IMR-90 (cell line): ENCODE measurements around the gene CD46. TPM values are rescaled to one million over a fixed set of nuclear protein-coding genes. Genes with fewer than 3 reads are reported as not detected.

Experiments
- ATAC-seq: fragments of 200-7000 bp; cut with Tn5 transposase; 2 replicates; pipeline ENCODE4 v1.9.1; 2020; ENCODE audit warnings: low read depth, mild to moderate bottlenecking, moderate library complexity
- BruUV-seq: library from RNA; stranded (reverse); fragments of 400-500 nt; replicated peaks from 2 replicates; lab custom pipeline; 2021; lab: Mats Ljungman, UMichigan
- CTCF ChIA-PET: fragments of 300-600 bp; formaldehyde crosslinking; extraction: SDS; loops from one replicate; lab custom pipeline; 2021; ENCODE audit warnings: antibody characterized with exemption; lab: Yijun Ruan, JAX
- POLR2A ChIA-PET: fragments of 300-600 bp; sonication (Branson Sonifier 250); formaldehyde crosslinking; loops from one replicate; lab custom pipeline; 2022; ENCODE audit warnings: antibody characterized with exemption; ENCODE audit not compliant: unreplicated experiment; lab: Charles Lee
- DNase-seq: peaks from one replicate; pipeline ENCODE4 v3.0.0; 2013
- H2AFZ ChIP-seq: replicated peaks from 2 replicates; pipeline ENCODE3; 2013; ENCODE audit warnings: low read length, mild to moderate bottlenecking; ENCODE audit not compliant: poor library complexity
- H2AK5ac ChIP-seq: 2 replicates; pipeline ENCODE4 v1.6.1; 2013; ENCODE audit warnings: low read depth, low read length, inconsistent platforms
- H2AK9ac ChIP-seq: replicated peaks from 2 replicates; pipeline ENCODE3; 2013; ENCODE audit warnings: mild to moderate bottlenecking, low read depth, low read length, moderate library complexity; ENCODE audit not compliant: poor library complexity
- H2BK120ac ChIP-seq: 2 replicates; pipeline ENCODE4 v1.6.1; 2013; ENCODE audit warnings: low read depth, low read length, inconsistent platforms
- H2BK15ac ChIP-seq: 3 replicates; pipeline ENCODE4 v1.6.1; 2013; ENCODE audit warnings: low read depth, low read length, inconsistent platforms
- H2BK20ac ChIP-seq: 2 replicates; pipeline ENCODE4 v1.6.1; 2013; ENCODE audit warnings: low read depth, mild to moderate bottlenecking, inconsistent platforms, low read length, moderate library complexity
- H2BK5ac ChIP-seq: 2 replicates; pipeline ENCODE4 v1.6.1; 2013; ENCODE audit warnings: mild to moderate bottlenecking, low read depth, low read length, inconsistent platforms; ENCODE audit not compliant: poor library complexity, severe bottlenecking
- H3K14ac ChIP-seq: replicated peaks from 2 replicates; pipeline ENCODE4 v1.6.1; 2013; ENCODE audit warnings: low read depth, low read length, inconsistent platforms
- H3K18ac ChIP-seq: 2 replicates; pipeline ENCODE4 v1.6.1; 2013; ENCODE audit warnings: low read depth, low read length, control low read depth
- H3K23ac ChIP-seq: 2 replicates; pipeline ENCODE4 v1.6.1; 2013; ENCODE audit warnings: low read depth, low read length, inconsistent platforms
- H3K27ac ChIP-seq: 2 replicates; pipeline ENCODE4 v1.5.1; 2013; ENCODE audit warnings: mild to moderate bottlenecking, control low read depth, low read length; ENCODE audit not compliant: insufficient read depth
- H3K27me3 ChIP-seq: 2 replicates; pipeline ENCODE4 v1.6.1; 2013; ENCODE audit warnings: low read length; ENCODE audit not compliant: control insufficient read depth, insufficient read depth
- H3K36me3 ChIP-seq: 2 replicates; pipeline ENCODE4 v1.6.1; 2013; ENCODE audit warnings: low read length, mixed read lengths; ENCODE audit not compliant: control insufficient read depth, insufficient read depth
- H3K4ac ChIP-seq: 2 replicates; pipeline ENCODE4 v1.6.1; 2013; ENCODE audit warnings: low read depth, low read length, inconsistent platforms
- H3K4me1 ChIP-seq: 2 replicates; pipeline ENCODE4 v1.6.1; 2013; ENCODE audit warnings: low read length, mixed read lengths; ENCODE audit not compliant: control insufficient read depth, insufficient read depth
- H3K4me2 ChIP-seq: 2 replicates; pipeline ENCODE4 v1.6.1; 2013; ENCODE audit warnings: low read depth, mild to moderate bottlenecking, control low read depth, low read length, moderate library complexity
- H3K4me3 ChIP-seq: 2 replicates; pipeline ENCODE4 v1.5.1; 2013; ENCODE audit warnings: low read depth, mild to moderate bottlenecking, control low read depth, low read length, moderate library complexity; ENCODE audit not compliant: insufficient read depth
- H3K56ac ChIP-seq: 2 replicates; pipeline ENCODE4 v1.6.1; 2013; ENCODE audit warnings: low read length, inconsistent platforms; ENCODE audit not compliant: insufficient read depth; ENCODE audit errors: extremely low read depth
- H3K79me1 ChIP-seq, 2 experiments: 2 replicates each; pipeline ENCODE4 v1.6.1; 2013; ENCODE audit warnings: low read length in 2 of 2, inconsistent platforms in 1 of 2, low read depth in 1 of 2
- H3K9ac ChIP-seq: 2 replicates; pipeline ENCODE4 v1.6.1; 2013; ENCODE audit warnings: low read depth, low read length, control low read depth
- H3K9me1 ChIP-seq: 2 replicates; pipeline ENCODE4 v1.6.1; 2013; ENCODE audit warnings: low read length, inconsistent platforms; ENCODE audit not compliant: insufficient read depth
- H3K9me3 ChIP-seq: 2 replicates; pipeline ENCODE4 v1.6.1; 2013; ENCODE audit warnings: low read length; ENCODE audit not compliant: control insufficient read depth, insufficient read depth
- H4K20me1 ChIP-seq: 2 replicates; pipeline ENCODE4 v1.6.1; 2013; ENCODE audit warnings: low read length, inconsistent platforms; ENCODE audit not compliant: insufficient read depth
- H4K5ac ChIP-seq: 2 replicates; pipeline ENCODE4 v1.6.1; 2013; ENCODE audit warnings: mild to moderate bottlenecking, low read depth, low read length, control low read depth
- H4K8ac ChIP-seq, 2 experiments: 2 replicates each; pipeline ENCODE4 v1.6.1; 2013; ENCODE audit warnings: low read depth in 2 of 2, low read length in 2 of 2, control low read depth in 1 of 2, inconsistent platforms in 1 of 2
- H4K91ac ChIP-seq: 2 replicates; pipeline ENCODE4 v1.6.1; 2013; ENCODE audit warnings: low read depth, low read length, inconsistent platforms; ENCODE audit not compliant: insufficient read depth
- BHLHE40 ChIP-seq: fragments of 150-350 bp; IDR thresholded peaks from 2 replicates; pipeline ENCODE4 v1.6.1; 2016; ENCODE audit warnings: mild to moderate bottlenecking, low read depth, low read length
- CEBPB ChIP-seq: IDR thresholded peaks from 2 replicates; pipeline ENCODE4 v1.6.1; 2012; ENCODE audit warnings: low read depth, low read length, improper control_type of control experiment
- CHD1 ChIP-seq: IDR thresholded peaks from 2 replicates; pipeline ENCODE4 v1.6.1; 2012; ENCODE audit warnings: low read depth, low read length, improper control_type of control experiment
- CTCF ChIP-seq: conservative IDR thresholded peaks from 2 replicates; pipeline ENCODE4 v1.5.1; 2012; ENCODE audit warnings: mild to moderate bottlenecking, low read depth, low read length, improper control_type of control experiment
- ELK1 ChIP-seq: fragments of 150-350 bp; IDR thresholded peaks from 2 replicates; pipeline ENCODE4 v1.6.1; 2016; ENCODE audit warnings: low read depth, mild to moderate bottlenecking, low read length, moderate library complexity, borderline replicate concordance
- FOS ChIP-seq: fragments of 150-350 bp; IDR thresholded peaks from 2 replicates; pipeline ENCODE4 v1.6.1; 2016; ENCODE audit warnings: low read depth, low read length
- MAFK ChIP-seq: IDR thresholded peaks from 2 replicates; pipeline ENCODE4 v1.6.1; 2012; ENCODE audit warnings: low read depth, low read length, improper control_type of control experiment
- MAZ ChIP-seq: IDR thresholded peaks from 2 replicates; pipeline ENCODE4 v1.6.1; 2012; ENCODE audit warnings: low read depth, mild to moderate bottlenecking, low read length, improper control_type of control experiment, moderate library complexity, borderline replicate concordance
- MXI1 ChIP-seq: IDR thresholded peaks from 2 replicates; pipeline ENCODE4 v1.6.1; 2012; ENCODE audit warnings: low read depth, mild to moderate bottlenecking, low read length, moderate library complexity, borderline replicate concordance
- NFE2L2 ChIP-seq: fragments of 150-350 bp; IDR thresholded peaks from 2 replicates; pipeline ENCODE4 v1.6.1; 2016; ENCODE audit warnings: low read depth, mild to moderate bottlenecking, low read length
- POLR2A ChIP-seq: IDR thresholded peaks from 2 replicates; pipeline ENCODE4 v1.6.1; 2012; ENCODE audit warnings: mild to moderate bottlenecking, low read depth, low read length
- RAD21 ChIP-seq: IDR thresholded peaks from 2 replicates; pipeline ENCODE4 v1.6.1; 2012; ENCODE audit warnings: low read length, improper control_type of control experiment
- RCOR1 ChIP-seq: IDR thresholded peaks from 2 replicates; pipeline ENCODE4 v1.6.1; 2012; ENCODE audit warnings: mild to moderate bottlenecking, low read length, improper control_type of control experiment; ENCODE audit not compliant: insufficient replicate concordance
- RFX5 ChIP-seq: IDR thresholded peaks from 2 replicates; pipeline ENCODE4 v1.8.0; 2012; ENCODE audit warnings: low read depth, mild to moderate bottlenecking, low read length, moderate library complexity
- SMC3 ChIP-seq: fragments of 150-350 bp; IDR thresholded peaks from 2 replicates; pipeline ENCODE4 v1.6.1; 2016; ENCODE audit warnings: low read depth, mild to moderate bottlenecking, antibody characterized with exemption, low read length, moderate library complexity
- USF2 ChIP-seq: fragments of 150-350 bp; IDR thresholded peaks from 2 replicates; pipeline ENCODE4 v1.6.1; 2017; ENCODE audit warnings: mild to moderate bottlenecking, antibody characterized with exemption, low read length, low read depth
- WGBS, 2 experiments: methylation state at CpG; one replicate each; pipeline versions ENCODE4 v1.1.5 to v1.1.7; 2013; ENCODE audit warnings: missing lambda C conversion rate in 2 of 2; ENCODE audit not compliant: insufficient read length in 1 of 2; ENCODE audit errors: extremely low coverage in 2 of 2; 5-methylcytosine and 5-hydroxymethylcytosine counted together
- dilution Hi-C: fragments of 300-500 bp; cut with HindIII; formaldehyde crosslinking; loops from one replicate; pipeline ENCODE4 v1.14.3; 2018; ENCODE audit warnings: low sequenced_read_pairs; ENCODE audit not compliant: unreplicated experiment
- in situ Hi-C: fragments of 300-500 bp; cut with MboI; formaldehyde crosslinking; loops from 3 replicates; pipeline ENCODE4 v1.14.3; 2019; ENCODE audit warnings: low sequenced_read_pairs, inconsistent platforms, mixed read lengths
- intact Hi-C: fragments of 100-400 bp; cut with micrococcal nuclease; formaldehyde crosslinking; loops from 2 replicates; pipeline ENCODE4 v1.10.0; 2022
- polyA plus RNA-seq, 3 experiments: library from polyadenylated mRNA; depleted of rRNA; stranded (reverse); fragments of >200 nt; gene quantifications; 2 replicates each; pipeline ENCODE4 v1.2.3, GENCODE V29; 2012; ENCODE audit warnings: low replicate concordance in 1 of 3
- total RNA-seq: library from RNA; depleted of rRNA; stranded (reverse); fragments of >200 nt; gene quantifications from 2 replicates; pipeline ENCODE4 v1.2.3, GENCODE V29; 2012

The CD46 gene
- total and polyA plus RNA-seq, 2 of the 4 experiments (the other 2 are of a cell fraction): 37.1 to 82.0 TPM

- Histone ChIP-seq H4K8ac (no peak overlapping the region), H3K4me1 (peaks cover 14% of the 10 kb centered on the region), H3K4me3 (no peak overlapping the region), H4K91ac (no peak overlapping the region), H2BK120ac (no peak overlapping the region), H3K27ac (no peak overlapping the region), H3K4ac (no peak overlapping the region), H2BK20ac (no peak overlapping the region), H3K14ac (no peak overlapping the region), H4K5ac (no peak overlapping the region), H3K9me1 (peaks cover 11% of the 10 kb centered on the region; the same call in 1 of the 2 replicates), H2AFZ (no peak overlapping the region), H3K4me2 (no peak overlapping the region), H2BK15ac (no peak overlapping the region), H3K27me3 (no peaks in the 10 kb centered on the region), H2BK5ac (no peak overlapping the region), H3K56ac (no peak overlapping the region), H3K36me3 (peaks cover 8% of the 10 kb centered on the region; the same call in 1 of the 2 replicates), H3K9me3 (no peaks in the 10 kb centered on the region), H3K23ac (no peak overlapping the region), H3K9ac (no peak overlapping the region), H3K79me1 (peaks cover 0 to 8% of the 10 kb centered on the region in 2 experiments; a peak in 1 of 4 replicates), H2AK5ac (no peak overlapping the region), H4K20me1 (no peaks in the 10 kb centered on the region), H2AK9ac (no peak overlapping the region), H3K18ac (no peak overlapping the region)
- no TSS peak for BruUV-seq
- in situ Hi-C loops (no loop called here), dilution Hi-C loops (no loop called here), intact Hi-C loops (no loop called here)
- TF ChIP-seq SMC3 (no peak), RFX5 (no peak), FOS (no peak), NFE2L2 (no peak), BHLHE40 (no peak), RCOR1 (no peak), RAD21 (no peak), POLR2A (no peak), ELK1 (no peak), MAFK (no peak), MXI1 (no peak), USF2 (no peak), CHD1 (no peak), MAZ (no peak), CTCF (no peak), CEBPB (no peak)
- DNase-seq (no peak), ATAC-seq (no peak)
- POLR2A ChIA-PET: no interaction called here
- WGBS, 2 experiments: 60% methylated on average over 1 of the region's 4 CpGs; no CpG with 5 or more reads in 1 of the 2 experiments
- CTCF ChIA-PET: no interaction called here
These were observed 62.6 kb downstream of the CD46 start for GRCh38 chr1:207814469-207814868.
